Endothelial cell of umbilical vein (primary cell): ENCODE measurements around the gene SLC12A4. TPM values are rescaled to one million over a fixed set of nuclear protein-coding genes. Genes with fewer than 3 reads are reported as not detected.

ENCODE experiments used
- BruUV-seq: library from RNA; stranded (reverse); fragments of 400-500 nt; replicated peaks from 2 replicates; lab custom pipeline; 2021; lab: Mats Ljungman, UMichigan
- CTCF ChIA-PET: fragments of 300-600, 350-600 bp; sonication (Branson Sonifier 250); formaldehyde crosslinking; loops from one replicate; lab custom pipeline; 2021; ENCODE audit warnings: antibody characterized with exemption, inconsistent platforms; lab: Charles Lee
- POLR2A ChIA-PET: fragments of 300-600, 350-600 bp; sonication (Branson Sonifier 250); formaldehyde crosslinking; loops from one replicate; lab custom pipeline; 2021; ENCODE audit warnings: antibody characterized with exemption, inconsistent platforms; lab: Charles Lee
- DNase-seq: peaks from one replicate; pipeline ENCODE4 v3.0.0-alpha.2; 2011; ENCODE audit warnings: low read depth, low spot score
- FAIRE-seq: peaks from 2 replicates; lab custom pipeline; 2011; peaks lifted over from hg19 to GRCh38; lab: Jason Lieb, UNC
- H2AFZ ChIP-seq: 2 replicates; pipeline ENCODE4 v1.6.0; 2012; ENCODE audit warnings: low read depth, low read length, control low read depth, inconsistent platforms
- H3K27ac ChIP-seq: 2 replicates; pipeline ENCODE4 v1.5.1; 2011; ENCODE audit warnings: low read depth, mild to moderate bottlenecking, control low read depth, low read length, moderate library complexity; ENCODE audit not compliant: insufficient read depth
- H3K27me3 ChIP-seq, 2 experiments: 2 replicates each; pipeline versions ENCODE4 v1.6.0 to v1.6.1; 2011; ENCODE audit warnings: low read length in 2 of 2, mixed read lengths in 1 of 2; ENCODE audit not compliant: control insufficient read depth in 2 of 2, insufficient read depth in 2 of 2
- H3K36me3 ChIP-seq, 2 experiments: 2 replicates in 1 of 2; 3 replicates in 1 of 2; pipeline ENCODE4 v1.5.1; 2011; ENCODE audit warnings: low read length in 2 of 2, mild to moderate bottlenecking in 1 of 2, moderate library complexity in 1 of 2; ENCODE audit not compliant: control insufficient read depth in 2 of 2, insufficient read depth in 2 of 2; ENCODE audit errors: extremely low read depth in 1 of 2
- H3K4me1 ChIP-seq: 3 replicates; pipeline ENCODE4 v1.5.1; 2011; ENCODE audit warnings: mild to moderate bottlenecking, low read length; ENCODE audit not compliant: control insufficient read depth, insufficient read depth; ENCODE audit errors: extremely low read depth
- H3K4me2 ChIP-seq: 2 replicates; pipeline ENCODE4 v1.6.1; 2011; ENCODE audit warnings: low read length, control low read depth, mixed read lengths; ENCODE audit not compliant: insufficient read depth
- H3K4me3 ChIP-seq, 3 experiments: fragments of 200-600 bp in 1 of 3; sonication (generic), shearing (Covaris generic) in 1 of 3; replicated peaks in 1 of 3; 2 replicates each; pipeline ENCODE4 v1.5.1; 2011 to 2016; ENCODE audit warnings: control low read depth in 3 of 3, low read length in 3 of 3, mild to moderate bottlenecking in 2 of 3, inconsistent platforms in 1 of 3, low read depth in 1 of 3, moderate library complexity in 1 of 3; ENCODE audit not compliant: insufficient read depth in 1 of 3
- H3K79me2 ChIP-seq: 2 replicates; pipeline ENCODE4 v1.6.0; 2012; ENCODE audit warnings: low read length, inconsistent platforms; ENCODE audit not compliant: control insufficient read depth, insufficient read depth
- H3K9ac ChIP-seq: replicated peaks from 2 replicates; pipeline ENCODE3; 2011; ENCODE audit warnings: low read length, control low read depth; ENCODE audit not compliant: insufficient read depth; ENCODE audit errors: extremely low read depth
- H3K9me1 ChIP-seq: replicated peaks from 3 replicates; pipeline ENCODE4 v1.6.0; 2011; ENCODE audit warnings: mild to moderate bottlenecking, low read length; ENCODE audit not compliant: control insufficient read depth, insufficient read depth; ENCODE audit errors: extremely low read depth
- H3K9me3 ChIP-seq: replicated peaks from 2 replicates; pipeline ENCODE4 v1.5.1; 2012; ENCODE audit warnings: low read length, inconsistent platforms; ENCODE audit not compliant: control insufficient read depth, insufficient read depth
- H4K20me1 ChIP-seq: replicated peaks from 2 replicates; pipeline ENCODE3; 2011; ENCODE audit warnings: mild to moderate bottlenecking, low read length; ENCODE audit not compliant: control insufficient read depth, insufficient read depth; ENCODE audit errors: extremely low read depth
- CTCF ChIP-seq, 2 donors: IDR thresholded peaks; 1 replicate in 1 of 2; 2 replicates in 1 of 2; pipeline ENCODE4 v1.5.1; 2011; ENCODE audit warnings: low read length in 2 of 2, mild to moderate bottlenecking in 2 of 2, moderate library complexity in 2 of 2, control low read depth in 1 of 2, inconsistent platforms in 1 of 2, low read depth in 1 of 2; ENCODE audit not compliant: insufficient read depth in 1 of 2; ENCODE audit errors: extremely low read depth in 1 of 2
- EZH2 ChIP-seq: IDR thresholded peaks from 2 replicates; pipeline ENCODE4 v1.6.1; 2012; ENCODE audit warnings: borderline replicate concordance, low read depth, mild to moderate bottlenecking, moderate library complexity, low read length, inconsistent platforms; ENCODE audit not compliant: severe bottlenecking
- FOS ChIP-seq: IDR thresholded peaks from 2 replicates; pipeline ENCODE4 v1.6.1; 2011; ENCODE audit warnings: mild to moderate bottlenecking, low read length, moderate library complexity, borderline replicate concordance; ENCODE audit not compliant: insufficient read depth
- GATA2 ChIP-seq: IDR thresholded peaks from 2 replicates; pipeline ENCODE4 v1.7.0; 2011; ENCODE audit warnings: low read depth, mild to moderate bottlenecking, moderate library complexity, mixed read lengths, low read length; ENCODE audit not compliant: insufficient read length, insufficient read depth
- JUN ChIP-seq: IDR thresholded peaks from 2 replicates; pipeline ENCODE4 v1.6.1; 2011; ENCODE audit warnings: borderline replicate concordance, low read depth; ENCODE audit not compliant: insufficient read length, insufficient read depth
- MAX ChIP-seq: IDR thresholded peaks from 2 replicates; pipeline ENCODE4 v1.6.1; 2011; ENCODE audit not compliant: insufficient read depth, insufficient read length
- MYC ChIP-seq: IDR thresholded peaks from one replicate; pipeline ENCODE4 v1.6.1; 2011; ENCODE audit warnings: mild to moderate bottlenecking, low read depth, low read length
- POLR2A ChIP-seq: IDR thresholded peaks from 2 replicates; pipeline ENCODE4 v1.6.1; 2012; ENCODE audit warnings: low read depth, mild to moderate bottlenecking, control low read depth, low read length
- POLR2AphosphoS5 ChIP-seq: IDR thresholded peaks from 2 replicates; pipeline ENCODE4 v1.6.1; 2012; ENCODE audit warnings: low read depth, mild to moderate bottlenecking, control low read depth, low read length, moderate library complexity; ENCODE audit not compliant: insufficient read depth
- dilution Hi-C: fragments of 300-500 bp; cut with MboI; formaldehyde crosslinking; loops from one replicate; pipeline ENCODE4 v1.15.0; 2019; ENCODE audit warnings: low sequenced_read_pairs; ENCODE audit not compliant: extremely low pct_ligation_motif_present
- intact Hi-C: fragments of 100-400 bp; cut with micrococcal nuclease; formaldehyde crosslinking; loops from one replicate; pipeline ENCODE4 v1.10.0; 2022
- polyA plus RNA-seq, 4 experiments: library from polyadenylated mRNA; depleted of rRNA in 3 of 4; stranded (reverse) in 3 of 4; unstranded in 1 of 4; fragments of >200 nt; gene quantifications; 2 replicates each; pipeline versions ENCODE4 v1.2.1 to v1.2.3, GENCODE V29; 2011 to 2012; ENCODE audit warnings: missing spikeins in 1 of 4
- total RNA-seq: library from RNA; stranded (reverse); gene quantifications from 2 replicates; pipeline ENCODE4 v1.2.3, GENCODE V29; 2021

The SLC12A4 gene
- total and polyA plus RNA-seq, 2 donors (not counting 3 experiments of a cell fraction or from before 2014, with no cell fraction given) = 110 to 114 TPM

- Histone ChIP-seq H3K27me3 (no peaks in the 10 kb centered on the region), H3K9me3 (no peaks in the 10 kb centered on the region), H4K20me1 (no peaks in the 10 kb centered on the region), H3K9me1 (no peaks in the 10 kb centered on the region), H3K79me2 (no peaks in the 10 kb centered on the region), H2AFZ (no peak overlapping the region), H3K4me3 (no peak overlapping the region), H3K9ac (no peak overlapping the region), H3K27ac (no peak overlapping the region), H3K4me1 (peaks cover 12% of the 10 kb centered on the region), H3K36me3 (no peaks in the 10 kb centered on the region), H3K4me2 (no peak overlapping the region)
- CTCF ChIA-PET = interaction anchor here (1.0 to 4.6 kb wide), 4 partner anchors 44 to 234 kb away, joined by 3 to 47 read pairs (median 4); no protein-coding TSS in a partner anchor
- dilution Hi-C loops = no loop called here
- BruUV-seq = no TSS peak
- POLR2A ChIA-PET = no interaction called here
- no peak for FAIRE-seq
- DNase-seq = no peak
- intact Hi-C loops = no loop called here
- TF ChIP-seq POLR2AphosphoS5 (no peak), MYC (no peak), MAX (no peak), EZH2 (no peak), JUN (no peak), FOS (no peak), GATA2 (no peak), CTCF (IDR thresholded peaks at IDR 0.05; ENCODE audit: extremely low read depth in 1 of 2, insufficient read depth in 1 of 2, low read depth in 1 of 2, low read length in 2 of 2) (no peak), POLR2A (no peak)
Observed at GRCh38 chr16:67996666-67997065, 28.2 kb upstream of the SLC12A4 start.
